K562 (cell line): ENCODE measurements around the gene ADORA2A. TPM values are rescaled to one million over a fixed set of nuclear protein-coding genes. Genes with fewer than 3 reads are reported as not detected.

Experiments used
- ATAC-seq: fragments of 200-7000 bp; cut with Tn5 transposase; 3 replicates; pipeline ENCODE4 v1.9.1; 2020; ENCODE audit warnings: moderate library complexity
- BruUV-seq: library from RNA; stranded (reverse); fragments of 400-500 nt; replicated peaks from 2 replicates; lab custom pipeline; 2021; lab: Mats Ljungman, UMichigan
- CTCF ChIA-PET: fragments of 300-600 bp; formaldehyde crosslinking; extraction: SDS; loops from one replicate; lab custom pipeline; 2021; ENCODE audit warnings: low intra/inter-chr PET ratio; lab: Yijun Ruan, JAX
- POLR2A ChIA-PET: fragments of 300-600, 350-650 bp; sonication (Branson Sonifier 250); formaldehyde crosslinking; extraction: SDS; loops from one replicate; lab custom pipeline; 2021; ENCODE audit warnings: antibody characterized with exemption, inconsistent platforms; lab: Yijun Ruan, JAX
- DNase-seq, 4 experiments: peaks; one replicate each; pipeline versions ENCODE4 v3.0.0 to v3.0.0-alpha.2; 2011 to 2018; ENCODE audit warnings: low spot score in 3 of 4, mixed read lengths in 3 of 4; ENCODE audit errors: extremely low read depth in 1 of 4
- FAIRE-seq: peaks from 2 replicates; lab custom pipeline; 2011; peaks lifted over from hg19 to GRCh38; lab: Jason Lieb, UNC
- H2AFZ ChIP-seq: 2 replicates; pipeline ENCODE4 v1.6.0; 2011; ENCODE audit warnings: low read depth, low read length, control low read depth, inconsistent platforms
- H3K27ac ChIP-seq: fragments of 200-600 bp; 3 replicates; pipeline ENCODE4 v1.8.0; 2011; ENCODE audit warnings: low read depth, mild to moderate bottlenecking, control low read depth, inconsistent platforms, low read length, moderate library complexity, mixed read lengths; ENCODE audit errors: extremely low read depth
- H3K27me3 ChIP-seq, 2 experiments: fragments of 300-600 bp in 1 of 2; 2 replicates in 1 of 2; 3 replicates in 1 of 2; pipeline versions ENCODE4 v1.6.0 to v1.8.0; 2011; ENCODE audit warnings: inconsistent platforms in 2 of 2, low read length in 2 of 2, mild to moderate bottlenecking in 1 of 2, mixed read lengths in 1 of 2, moderate library complexity in 1 of 2; ENCODE audit not compliant: control insufficient read depth in 2 of 2, insufficient read depth in 2 of 2
- H3K36me3 ChIP-seq: fragments of 300-600 bp; 3 replicates; pipeline ENCODE4 v1.8.0; 2011; ENCODE audit warnings: mild to moderate bottlenecking, low read length, inconsistent platforms; ENCODE audit not compliant: control insufficient read depth, insufficient read depth
- H3K4me1 ChIP-seq, 2 experiments: fragments of 200-600 bp in 1 of 2; replicated peaks in 1 of 2; 2 replicates in 1 of 2; 3 replicates in 1 of 2; pipeline versions ENCODE4 v1.5.1 to v1.8.0; 2011; ENCODE audit warnings: inconsistent platforms in 2 of 2, low read length in 2 of 2, mild to moderate bottlenecking in 1 of 2, mixed read lengths in 1 of 2, moderate library complexity in 1 of 2; ENCODE audit not compliant: control insufficient read depth in 2 of 2, insufficient read depth in 2 of 2
- H3K4me2 ChIP-seq: 2 replicates; pipeline ENCODE4 v1.6.1; 2011; ENCODE audit warnings: low read length, control low read depth, inconsistent platforms, mixed read lengths; ENCODE audit not compliant: insufficient read depth
- H3K4me3 ChIP-seq: fragments of 200-600 bp; sonication (generic), shearing (Covaris generic); 2 replicates; pipeline ENCODE4 v1.5.1; 2016; ENCODE audit warnings: control low read depth, inconsistent platforms
- H3K79me2 ChIP-seq: fragments of 200-600 bp; 3 replicates; pipeline ENCODE4 v1.8.0; 2011; ENCODE audit warnings: low read length, inconsistent platforms; ENCODE audit not compliant: control insufficient read depth, insufficient read depth
- H3K9ac ChIP-seq, 2 experiments: 2 replicates each; pipeline versions ENCODE4 v1.6.0 to v1.6.1; 2011; ENCODE audit warnings: low read depth in 2 of 2, low read length in 2 of 2, control low read depth in 1 of 2, inconsistent platforms in 1 of 2, mild to moderate bottlenecking in 1 of 2, mixed read lengths in 1 of 2; ENCODE audit not compliant: insufficient read depth in 1 of 2
- H3K9me1 ChIP-seq: one replicate; pipeline ENCODE4 v1.6.0; 2011; ENCODE audit warnings: inconsistent platforms, mild to moderate bottlenecking, low read length, moderate library complexity; ENCODE audit not compliant: control insufficient read depth, insufficient read depth
- H3K9me3 ChIP-seq: replicated peaks from 2 replicates; pipeline ENCODE4 v1.5.1; 2011; ENCODE audit warnings: low read depth, low read length, inconsistent platforms; ENCODE audit not compliant: control insufficient read depth, insufficient read depth
- H4K20me1 ChIP-seq: replicated peaks from 2 replicates; pipeline ENCODE4 v1.6.1; 2011; ENCODE audit warnings: low read length, inconsistent platforms, mixed read lengths; ENCODE audit not compliant: control insufficient read depth, insufficient read depth
- EGR1 ChIP-seq: fragments of 450-650 bp; conservative IDR thresholded peaks from 2 replicates; pipeline ENCODE4 v1.6.1; 2017; ENCODE audit warnings: mild to moderate bottlenecking
- IFI16 ChIP-seq: fragments of 250-450 bp; sonication (Bioruptor Pico); IDR thresholded peaks from 2 replicates; pipeline ENCODE4 v2.1.2; 2022; ENCODE audit warnings: mild to moderate bottlenecking, inconsistent platforms
- POU5F1 ChIP-seq: fragments of 150-350 bp; IDR thresholded peaks from 2 replicates; pipeline ENCODE4 v1.6.1; 2014; ENCODE audit warnings: borderline replicate concordance, low read length, low read depth, mild to moderate bottlenecking; ENCODE audit not compliant: partially characterized antibody
- TBP ChIP-seq: optimal IDR thresholded peaks from 2 replicates; pipeline ENCODE3; 2011; ENCODE audit warnings: low read depth, low read length, improper control_type of control experiment
- WGBS: fragments of 100-300 bp; shearing (Covaris generic); methylation state at CpG from one replicate; pipeline ENCODE4 v1.1.6; 2016; ENCODE audit warnings: low coverage, mixed read lengths; ENCODE audit not compliant: insufficient coverage; ENCODE audit errors: missing lambda C conversion rate; 5-methylcytosine and 5-hydroxymethylcytosine counted together
- in situ Hi-C: fragments of 300-500 bp; cut with MboI; formaldehyde crosslinking; loops from 4 replicates; pipeline ENCODE4 v1.15.0; 2018; ENCODE audit warnings: inconsistent platforms, mixed read lengths
- intact Hi-C: fragments of 100-400 bp; cut with micrococcal nuclease; formaldehyde crosslinking; loops from 2 replicates; pipeline ENCODE4 v1.14.2; 2022
- polyA plus RNA-seq, 8 experiments: library from polyadenylated mRNA; depleted of rRNA in 4 of 8; stranded (reverse) in 5 of 8; unstranded in 3 of 8; fragments of >200 nt; fragmentation: Nextera tagmentation in 2 of 8; fragmentation: Illumina TruSeq in 1 of 8; extraction: Ambion mirVana in 2 of 8; extraction: Trizol in 1 of 8; gene quantifications; 2 replicates each; pipeline versions ENCODE4 v1.2.1 to v1.2.3, GENCODE V29; 2011 to 2014; ENCODE audit warnings: inconsistent platforms in 1 of 8, missing spikeins in 1 of 8
- total RNA-seq, 7 experiments: library from RNA; depleted of rRNA in 6 of 7; stranded (reverse); fragments of >200 nt in 6 of 7; fragmentation: Illumina TruSeq in 2 of 7; extraction: Trizol in 2 of 7; gene quantifications; 2 replicates each; pipeline versions ENCODE4 v1.2.1 to v1.2.3, GENCODE V29; 2011 to 2021; ENCODE audit warnings: low replicate concordance in 1 of 7
- TF ChIP-seq, protein P1 (sequence below): fragments of 250-450 bp; sonication (Bioruptor Pico); IDR thresholded peaks from 2 replicates; pipeline ENCODE4 v1.9.0; 2021; ENCODE audit warnings: mild to moderate bottlenecking, inconsistent platforms
- TF ChIP-seq, protein P2 (sequence below): fragments of 200-800 bp; sonication (Bioruptor generic); IDR thresholded peaks from 2 replicates; pipeline ENCODE4 v1.6.1; 2017; ENCODE audit warnings: missing genetic modification characterization, missing compliant biosample characterization
- TF ChIP-seq, protein P3 (sequence below): fragments of 450-650 bp; formaldehyde crosslinking; IDR thresholded peaks from 2 replicates; pipeline ENCODE4 v1.4.0; 2020; ENCODE audit warnings: mild to moderate bottlenecking

Gene ADORA2A
- total and polyA plus RNA-seq, 9 of the 15 experiments (the other 6 are each of a cell fraction or from before 2014, with no cell fraction given) = 0.15 to 2.1 (median 0.66) TPM; not detected in 2

DNA sequence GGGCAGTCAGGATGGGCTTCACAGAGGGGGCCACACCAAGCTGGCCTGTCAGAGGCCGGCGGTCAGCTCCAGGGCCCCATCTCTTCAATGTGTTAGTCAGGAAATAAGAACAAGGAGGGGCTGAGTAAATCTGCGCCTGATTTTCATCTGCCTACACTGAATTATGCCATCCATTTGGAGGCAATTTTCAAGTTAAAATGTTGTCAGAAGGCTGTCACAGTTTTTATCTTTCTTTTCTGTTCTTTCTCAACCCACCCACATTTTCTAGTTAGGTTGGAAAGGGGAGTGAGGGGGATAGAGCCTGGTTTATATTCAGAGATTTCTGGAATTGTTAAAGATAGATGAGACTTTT lies 18.8 kb downstream of the ADORA2A start (continued):
- TF ChIP-seq, protein P1, sequence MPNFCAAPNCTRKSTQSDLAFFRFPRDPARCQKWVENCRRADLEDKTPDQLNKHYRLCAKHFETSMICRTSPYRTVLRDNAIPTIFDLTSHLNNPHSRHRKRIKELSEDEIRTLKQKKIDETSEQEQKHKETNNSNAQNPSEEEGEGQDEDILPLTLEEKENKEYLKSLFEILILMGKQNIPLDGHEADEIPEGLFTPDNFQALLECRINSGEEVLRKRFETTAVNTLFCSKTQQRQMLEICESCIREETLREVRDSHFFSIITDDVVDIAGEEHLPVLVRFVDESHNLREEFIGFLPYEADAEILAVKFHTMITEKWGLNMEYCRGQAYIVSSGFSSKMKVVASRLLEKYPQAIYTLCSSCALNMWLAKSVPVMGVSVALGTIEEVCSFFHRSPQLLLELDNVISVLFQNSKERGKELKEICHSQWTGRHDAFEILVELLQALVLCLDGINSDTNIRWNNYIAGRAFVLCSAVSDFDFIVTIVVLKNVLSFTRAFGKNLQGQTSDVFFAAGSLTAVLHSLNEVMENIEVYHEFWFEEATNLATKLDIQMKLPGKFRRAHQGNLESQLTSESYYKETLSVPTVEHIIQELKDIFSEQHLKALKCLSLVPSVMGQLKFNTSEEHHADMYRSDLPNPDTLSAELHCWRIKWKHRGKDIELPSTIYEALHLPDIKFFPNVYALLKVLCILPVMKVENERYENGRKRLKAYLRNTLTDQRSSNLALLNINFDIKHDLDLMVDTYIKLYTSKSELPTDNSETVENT (CRISPR knock-in tag) = no peak
- TF ChIP-seq POU5F1 = no peak
- TF ChIP-seq, protein P2, sequence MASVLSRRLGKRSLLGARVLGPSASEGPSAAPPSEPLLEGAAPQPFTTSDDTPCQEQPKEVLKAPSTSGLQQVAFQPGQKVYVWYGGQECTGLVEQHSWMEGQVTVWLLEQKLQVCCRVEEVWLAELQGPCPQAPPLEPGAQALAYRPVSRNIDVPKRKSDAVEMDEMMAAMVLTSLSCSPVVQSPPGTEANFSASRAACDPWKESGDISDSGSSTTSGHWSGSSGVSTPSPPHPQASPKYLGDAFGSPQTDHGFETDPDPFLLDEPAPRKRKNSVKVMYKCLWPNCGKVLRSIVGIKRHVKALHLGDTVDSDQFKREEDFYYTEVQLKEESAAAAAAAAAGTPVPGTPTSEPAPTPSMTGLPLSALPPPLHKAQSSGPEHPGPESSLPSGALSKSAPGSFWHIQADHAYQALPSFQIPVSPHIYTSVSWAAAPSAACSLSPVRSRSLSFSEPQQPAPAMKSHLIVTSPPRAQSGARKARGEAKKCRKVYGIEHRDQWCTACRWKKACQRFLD (CRISPR knock-in tag) = no peak
- TF ChIP-seq TBP = no peak
- TF ChIP-seq, protein P3, sequence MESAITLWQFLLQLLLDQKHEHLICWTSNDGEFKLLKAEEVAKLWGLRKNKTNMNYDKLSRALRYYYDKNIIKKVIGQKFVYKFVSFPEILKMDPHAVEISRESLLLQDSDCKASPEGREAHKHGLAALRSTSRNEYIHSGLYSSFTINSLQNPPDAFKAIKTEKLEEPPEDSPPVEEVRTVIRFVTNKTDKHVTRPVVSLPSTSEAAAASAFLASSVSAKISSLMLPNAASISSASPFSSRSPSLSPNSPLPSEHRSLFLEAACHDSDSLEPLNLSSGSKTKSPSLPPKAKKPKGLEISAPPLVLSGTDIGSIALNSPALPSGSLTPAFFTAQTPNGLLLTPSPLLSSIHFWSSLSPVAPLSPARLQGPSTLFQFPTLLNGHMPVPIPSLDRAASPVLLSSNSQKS (CRISPR knock-in tag) = no peak

DNA sequence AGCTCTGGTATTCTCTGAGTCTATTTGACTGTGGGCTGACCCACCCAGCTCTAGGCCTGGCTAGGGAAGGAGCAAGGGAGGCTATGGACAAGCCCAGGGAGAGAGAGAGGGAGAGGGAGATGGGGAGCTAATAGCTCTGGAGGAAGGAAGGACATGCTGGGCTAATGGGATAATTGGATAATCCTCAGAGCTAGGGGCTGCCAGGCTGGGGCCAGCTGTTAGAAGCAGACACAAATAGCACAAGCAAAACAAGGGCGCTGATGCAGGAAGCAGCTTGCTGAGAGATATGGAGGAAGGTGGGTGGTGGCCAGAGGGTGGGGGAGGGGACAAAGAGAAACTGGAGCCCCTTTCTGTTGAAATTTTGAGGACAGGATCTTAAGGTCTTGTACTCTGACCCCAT lies 23.2 kb downstream of the ADORA2A start:
- ChIA-PET POLR2A (no interaction called here), CTCF (no interaction called here)
- no peak for FAIRE-seq
- DNase-seq = peak in 1 of 4 experiments; percentile 32
- Histone ChIP-seq H3K4me1 (peaks cover 6 to 19% of the 10 kb centered on the region in 2 experiments), H3K9ac (no peak overlapping the region), H3K9me3 (no peaks in the 10 kb centered on the region), H3K4me3 (no peak overlapping the region), H3K4me2 (peak overlapping the region; percentile 18; the same call in 1 of the 2 replicates), H4K20me1 (no peaks in the 10 kb centered on the region), H3K9me1 (no peaks in the 10 kb centered on the region), H3K27ac (no peak overlapping the region), H3K36me3 (no peaks in the 10 kb centered on the region), H3K79me2 (no peaks in the 10 kb centered on the region), H2AFZ (0 out of 2 replicates have a peak overlapping the region, but pooled peaks have one; percentile 65), H3K27me3 (no peaks in the 10 kb centered on the region)
- no peak for TF ChIP-seq IFI16
- 0 out of 2 replicates have a peak, but pooled peaks have one; percentile 10 for TF ChIP-seq EGR1
- intact Hi-C loops (no loop called here), in situ Hi-C loops (no loop called here)
- BruUV-seq = no TSS peak
- no peak for ATAC-seq
- WGBS = 0% methylated on average over 1 of the region's 1 CpG
